Fibroblast of lung (primary cell): ENCODE data around the gene MTERF4. TPM values are rescaled to one million over a fixed set of nuclear protein-coding genes. Genes with fewer than 3 reads are reported as not detected.
"Not testable (repeated sequence)": the region's sequence is repeated elsewhere in the genome, so short reads cannot be mapped to it uniquely, and the experiment has no call there.

Source experiments
- DNase-seq, 2 donors: peaks; one replicate each; pipeline versions ENCODE4 v3.0.0 to v3.0.0-alpha.2; 2010; ENCODE audit warnings: low read depth in 2 of 2
- H2AFZ ChIP-seq: 2 replicates; pipeline ENCODE4 v1.5.1; 2012; ENCODE audit warnings: low read length, control low read depth, inconsistent platforms
- H3K27ac ChIP-seq: 2 replicates; pipeline ENCODE4 v1.5.1; 2011; ENCODE audit warnings: low read length, control low read depth; ENCODE audit not compliant: insufficient read depth
- H3K27me3 ChIP-seq: 2 replicates; pipeline ENCODE4 v1.5.1; 2011; ENCODE audit warnings: mild to moderate bottlenecking, low read length; ENCODE audit not compliant: control insufficient read depth, insufficient read depth
- H3K36me3 ChIP-seq: 2 replicates; pipeline ENCODE4 v1.5.1; 2011; ENCODE audit warnings: low read length; ENCODE audit not compliant: control insufficient read depth, insufficient read depth
- H3K4me1 ChIP-seq: 2 replicates; pipeline ENCODE4 v1.5.1; 2011; ENCODE audit warnings: low read length; ENCODE audit not compliant: control insufficient read depth, insufficient read depth; ENCODE audit errors: extremely low read depth
- H3K4me2 ChIP-seq: 2 replicates; pipeline ENCODE4 v1.5.1; 2011; ENCODE audit warnings: low read length, control low read depth; ENCODE audit not compliant: insufficient read depth; ENCODE audit errors: extremely low read depth
- H3K4me3 ChIP-seq, 4 experiments: fragments of 200-600 bp in 1 of 4; sonication (generic) in 1 of 4; replicated peaks in 1 of 4; 2 replicates each; pipeline ENCODE4 v1.5.1; 2011 to 2016; ENCODE audit warnings: low read length in 4 of 4, low read depth in 3 of 4, mild to moderate bottlenecking in 3 of 4, control low read depth in 2 of 4, inconsistent platforms in 1 of 4, mixed read lengths in 1 of 4; ENCODE audit not compliant: insufficient read depth in 1 of 4; ENCODE audit errors: control extremely low read depth in 1 of 4
- H3K79me2 ChIP-seq: 2 replicates; pipeline ENCODE4 v1.5.1; 2012; ENCODE audit warnings: mild to moderate bottlenecking, low read length, inconsistent platforms; ENCODE audit not compliant: control insufficient read depth, insufficient read depth
- H3K9ac ChIP-seq: 2 replicates; pipeline ENCODE4 v1.5.1; 2011; ENCODE audit warnings: mild to moderate bottlenecking, low read length, control low read depth; ENCODE audit not compliant: insufficient read depth
- H3K9me3 ChIP-seq: 2 replicates; pipeline ENCODE4 v1.5.1; 2012; ENCODE audit warnings: low read depth, low read length; ENCODE audit not compliant: control insufficient read depth, insufficient read depth
- H4K20me1 ChIP-seq: 2 replicates; pipeline ENCODE4 v1.5.1; 2011; ENCODE audit warnings: low read length; ENCODE audit not compliant: control insufficient read depth, insufficient read depth; ENCODE audit errors: extremely low read depth
- EZH2 ChIP-seq: IDR thresholded peaks from 2 replicates; pipeline ENCODE4 v1.5.1; 2012; ENCODE audit warnings: low read length, control low read depth, mild to moderate bottlenecking; ENCODE audit errors: missing control alignments
- polyA plus RNA-seq, 2 donors: library from polyadenylated mRNA; depleted of rRNA in 1 of 2; stranded (reverse) in 1 of 2; unstranded in 1 of 2; fragments of >200 nt; gene quantifications; 2 replicates each; pipeline ENCODE4 v1.2.1, GENCODE V29; 2011 to 2012; ENCODE audit warnings: missing spikeins in 1 of 2
- total RNA-seq: library from RNA; depleted of rRNA; stranded (reverse); fragments of >200 nt; gene quantifications from 2 replicates; pipeline ENCODE4 v1.2.1, GENCODE V29; 2014
- TF ChIP-seq, protein P1 (sequence below), 2 donors: IDR thresholded peaks in 1 of 2; conservative IDR thresholded peaks in 1 of 2; 1 replicate in 1 of 2; 2 replicates in 1 of 2; pipeline ENCODE4 v1.5.1; 2011 to 2012; ENCODE audit warnings: low read length in 2 of 2, control low read depth in 1 of 2, inconsistent platforms in 1 of 2, low read depth in 1 of 2, mild to moderate bottlenecking in 1 of 2

Gene MTERF4
- total and polyA plus RNA-seq, 2 donors (not counting 1 experiment from before 2014, with no cell fraction given) = 31.7 to 35.5 TPM

DNA sequence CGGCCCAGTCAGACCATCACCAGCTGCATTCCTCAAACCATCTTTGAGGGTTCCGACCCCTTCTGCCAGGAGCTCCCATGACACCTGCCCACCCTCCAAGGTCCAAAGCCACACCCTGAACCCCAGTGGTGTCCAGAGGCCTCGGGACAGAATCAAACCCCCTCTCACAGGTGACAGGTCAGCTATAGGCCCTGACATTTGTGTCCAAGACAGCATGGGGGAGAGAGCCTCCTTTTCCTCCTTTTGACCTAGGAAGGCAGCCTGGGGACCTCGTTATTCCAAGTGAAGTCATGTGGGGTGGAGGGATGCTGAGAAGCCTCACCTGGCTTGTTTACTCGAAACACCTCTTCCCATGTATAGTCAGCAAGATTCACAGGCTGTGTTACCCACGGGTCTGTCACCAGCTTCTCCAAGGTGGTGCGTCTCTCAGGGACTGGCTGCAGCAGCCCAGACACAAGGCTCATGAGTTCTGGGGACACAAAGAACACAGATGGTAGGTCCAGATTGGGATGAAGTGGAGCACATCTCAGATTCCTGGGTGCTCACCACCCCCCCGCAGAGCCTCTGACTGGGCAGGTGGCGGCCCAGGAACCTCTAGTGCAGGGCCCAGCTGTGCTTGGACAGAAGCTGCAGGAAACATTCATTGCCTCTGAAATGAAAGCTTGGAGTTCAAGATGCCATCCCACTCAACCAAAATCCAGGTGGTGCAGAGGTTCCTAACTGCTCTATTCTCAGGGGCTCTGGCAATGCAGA, 5.1 kb upstream of the MTERF4 start:
- Histone ChIP-seq H3K4me2 (no peak overlapping the region), H3K4me3 (no peak overlapping the region), H4K20me1 (no peaks in the 10 kb centered on the region), H3K4me1 (no peaks in the 10 kb centered on the region), H3K79me2 (no peaks in the 10 kb centered on the region), H2AFZ (no peak overlapping the region), H3K36me3 (no peaks in the 10 kb centered on the region), H3K27ac (no peak overlapping the region), H3K9ac (no peak overlapping the region), H3K9me3 (no peaks in the 10 kb centered on the region), H3K27me3 (no peaks in the 10 kb centered on the region)
- no peak for TF ChIP-seq EZH2
- TF ChIP-seq, protein P1, sequence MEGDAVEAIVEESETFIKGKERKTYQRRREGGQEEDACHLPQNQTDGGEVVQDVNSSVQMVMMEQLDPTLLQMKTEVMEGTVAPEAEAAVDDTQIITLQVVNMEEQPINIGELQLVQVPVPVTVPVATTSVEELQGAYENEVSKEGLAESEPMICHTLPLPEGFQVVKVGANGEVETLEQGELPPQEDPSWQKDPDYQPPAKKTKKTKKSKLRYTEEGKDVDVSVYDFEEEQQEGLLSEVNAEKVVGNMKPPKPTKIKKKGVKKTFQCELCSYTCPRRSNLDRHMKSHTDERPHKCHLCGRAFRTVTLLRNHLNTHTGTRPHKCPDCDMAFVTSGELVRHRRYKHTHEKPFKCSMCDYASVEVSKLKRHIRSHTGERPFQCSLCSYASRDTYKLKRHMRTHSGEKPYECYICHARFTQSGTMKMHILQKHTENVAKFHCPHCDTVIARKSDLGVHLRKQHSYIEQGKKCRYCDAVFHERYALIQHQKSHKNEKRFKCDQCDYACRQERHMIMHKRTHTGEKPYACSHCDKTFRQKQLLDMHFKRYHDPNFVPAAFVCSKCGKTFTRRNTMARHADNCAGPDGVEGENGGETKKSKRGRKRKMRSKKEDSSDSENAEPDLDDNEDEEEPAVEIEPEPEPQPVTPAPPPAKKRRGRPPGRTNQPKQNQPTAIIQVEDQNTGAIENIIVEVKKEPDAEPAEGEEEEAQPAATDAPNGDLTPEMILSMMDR (conservative IDR thresholded peaks at IDR 0.05 in 1 of 2, IDR thresholded peaks at IDR 0.05 in 1 of 2; ENCODE audit: low read depth in 1 of 2, low read length in 2 of 2) = no peak
- DNase-seq = no peak

DNA sequence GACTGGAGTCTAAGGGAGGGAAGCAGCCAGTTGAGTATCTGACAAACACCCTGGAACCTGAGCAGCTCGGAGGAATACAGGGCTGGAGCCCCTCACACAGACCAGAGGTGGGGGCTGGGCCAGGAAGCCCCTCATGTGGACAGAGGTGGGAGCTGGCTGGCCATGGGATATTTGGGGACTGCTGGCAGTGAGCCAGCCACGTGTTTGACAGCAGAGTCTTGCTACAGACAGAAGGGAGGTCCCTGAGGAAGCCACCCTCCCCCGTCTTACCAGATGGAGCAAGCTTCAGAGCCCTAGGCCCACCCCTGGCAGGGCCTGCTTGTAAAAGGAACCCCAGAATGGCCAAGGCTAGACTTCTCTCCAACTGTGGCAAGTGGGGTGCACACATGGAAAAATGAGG, 3.6 kb upstream of the MTERF4 start:
- H3K4me1 ChIP-seq = no peaks in the 10 kb centered on the region
- H3K79me2 ChIP-seq = peaks cover 11% of the 10 kb centered on the region
- no peak overlapping the region for H3K9ac ChIP-seq
- H3K4me3 ChIP-seq = no peak overlapping the region
- no peaks in the 10 kb centered on the region for H3K36me3 ChIP-seq
- H3K4me2 ChIP-seq = no peak overlapping the region
- no peaks in the 10 kb centered on the region for H4K20me1 ChIP-seq
- H3K27me3 ChIP-seq = no peaks in the 10 kb centered on the region
- no peak overlapping the region for H2AFZ ChIP-seq
- TF ChIP-seq, protein P1 (conservative IDR thresholded peaks at IDR 0.05 in 1 of 2, IDR thresholded peaks at IDR 0.05 in 1 of 2; ENCODE audit: low read depth in 1 of 2, low read length in 2 of 2) = no peak
- TF ChIP-seq EZH2 = no peak
- no peak for DNase-seq
- H3K9me3 ChIP-seq = no peaks in the 10 kb centered on the region
- H3K27ac ChIP-seq = no peak overlapping the region

DNA sequence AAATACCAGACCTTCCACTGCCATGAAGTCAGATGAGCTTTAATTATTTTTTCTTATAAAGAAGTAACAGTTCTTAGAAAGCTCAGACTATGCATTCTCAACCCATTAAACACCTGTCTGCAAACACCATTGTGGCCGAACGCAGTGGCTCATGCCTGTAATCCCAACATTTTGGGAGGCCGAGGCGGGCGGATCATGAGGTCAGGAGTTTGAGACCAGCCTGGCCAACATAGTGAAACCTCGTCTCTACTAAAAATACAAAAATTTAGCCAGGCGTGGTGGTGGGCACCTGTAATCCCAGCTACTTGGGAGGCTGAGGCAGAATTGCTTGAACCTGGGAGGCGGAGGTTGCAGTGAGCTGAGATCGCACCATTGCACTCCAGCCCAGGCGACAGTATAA, 2.5 kb upstream of the MTERF4 start:
- H3K27ac ChIP-seq, H3K4me1 ChIP-seq, H3K9me3 ChIP-seq, H3K36me3 ChIP-seq, H3K9ac ChIP-seq, H2AFZ ChIP-seq, H3K27me3 ChIP-seq, H4K20me1 ChIP-seq, H3K4me3 ChIP-seq, H3K4me2 ChIP-seq, DNase-seq: not testable (repeated sequence)
- H3K79me2 ChIP-seq = peaks cover 16% of the 10 kb centered on the region
